HG03103 (cell line): ENCODE data around the gene AQP1.

Source experiments
- ATAC-seq: cut with Tn5 transposase; IDR thresholded peaks from one replicate; pipeline ENCODE4 v1.9.1; 2021; ENCODE audit warnings: low read depth; ENCODE audit not compliant: unreplicated experiment

The AQP1 gene

GRCh38 chr7:30905078-30906012 is 6.3 kb upstream of the AQP1 start:
- no peak for ATAC-seq

GRCh38 chr7:30906014-30906413 is 5.6 kb upstream of the AQP1 start:
- ATAC-seq: no peak

DNA sequence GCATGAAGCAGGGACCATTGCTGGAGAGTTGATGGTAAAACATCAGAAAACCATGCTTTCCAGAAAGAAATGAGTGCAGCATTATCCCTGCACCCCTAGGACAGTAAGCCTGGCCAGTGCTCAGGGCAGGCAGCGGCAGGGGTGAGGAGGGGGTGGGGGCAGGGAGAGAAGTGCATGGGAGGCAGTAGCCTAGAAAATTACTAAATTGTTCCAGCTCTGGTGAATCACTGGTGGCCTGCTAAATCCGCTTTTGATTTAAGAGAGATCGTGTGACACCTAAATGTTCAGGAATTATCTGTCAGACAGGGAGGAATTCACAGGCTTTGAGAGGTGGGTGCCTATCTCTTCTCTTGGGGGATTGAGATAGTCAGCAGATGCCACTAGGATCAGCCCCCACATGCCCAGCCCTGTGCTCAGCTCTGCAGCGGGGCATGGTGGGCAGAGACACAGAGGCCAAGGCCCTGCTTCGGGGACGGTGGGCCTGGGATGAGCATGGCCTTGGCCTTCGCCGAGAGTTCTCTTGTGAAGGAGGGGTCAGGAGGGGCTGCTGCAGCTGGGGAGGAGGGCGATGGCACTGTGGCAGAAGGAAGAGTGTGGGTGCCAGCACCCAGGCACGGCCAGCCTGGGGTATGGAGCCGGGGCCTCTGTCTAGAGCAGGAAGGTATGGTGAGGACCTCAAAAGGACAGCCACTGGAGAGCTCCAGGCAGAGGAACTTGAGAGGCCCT is 5.0 kb upstream of the AQP1 start:
- ATAC-seq: no peak

DNA sequence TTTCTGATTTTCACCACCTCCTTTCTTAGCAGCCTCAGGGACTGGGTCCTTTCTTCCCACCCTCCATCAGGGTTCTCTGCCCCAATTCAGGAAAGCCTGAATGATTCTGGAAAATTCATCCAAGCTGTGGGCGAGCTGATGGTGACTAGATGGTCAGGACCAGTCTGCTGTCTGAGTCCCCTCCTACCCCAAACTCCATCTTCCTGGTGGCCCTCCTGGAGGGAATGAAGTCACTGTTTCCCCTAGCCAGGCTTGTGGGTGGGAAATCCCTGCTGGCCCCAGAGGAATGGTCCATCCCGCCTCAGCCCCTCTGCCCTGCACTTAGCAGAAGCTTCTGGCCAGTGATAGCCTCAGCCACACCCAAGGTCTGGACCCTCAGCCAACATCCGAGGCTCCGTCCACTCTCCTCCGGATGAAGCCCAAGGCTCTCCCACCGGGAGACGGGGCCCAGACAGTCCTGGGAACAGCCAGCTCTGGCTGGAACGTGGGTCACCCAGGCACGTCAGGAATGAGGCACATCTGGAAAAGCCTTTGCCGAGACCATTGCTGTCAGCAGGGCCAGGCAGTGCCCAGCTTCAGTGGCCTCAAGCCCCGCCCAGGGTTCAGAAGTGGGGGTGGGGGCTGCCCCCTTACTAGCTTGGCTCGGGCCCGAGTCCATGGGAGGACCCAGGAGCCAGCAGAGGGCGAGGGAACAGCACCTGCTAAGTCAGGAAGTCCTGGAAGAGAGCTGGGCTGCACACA is 4.0 kb upstream of the AQP1 start:
- no peak for ATAC-seq

GRCh38 chr7:30908681-30909080 is 3.0 kb upstream of the AQP1 start:
- ATAC-seq: no peak

GRCh38 chr7:30909431-30909830 is 2.2 kb upstream of the AQP1 start:
- no peak for ATAC-seq

DNA sequence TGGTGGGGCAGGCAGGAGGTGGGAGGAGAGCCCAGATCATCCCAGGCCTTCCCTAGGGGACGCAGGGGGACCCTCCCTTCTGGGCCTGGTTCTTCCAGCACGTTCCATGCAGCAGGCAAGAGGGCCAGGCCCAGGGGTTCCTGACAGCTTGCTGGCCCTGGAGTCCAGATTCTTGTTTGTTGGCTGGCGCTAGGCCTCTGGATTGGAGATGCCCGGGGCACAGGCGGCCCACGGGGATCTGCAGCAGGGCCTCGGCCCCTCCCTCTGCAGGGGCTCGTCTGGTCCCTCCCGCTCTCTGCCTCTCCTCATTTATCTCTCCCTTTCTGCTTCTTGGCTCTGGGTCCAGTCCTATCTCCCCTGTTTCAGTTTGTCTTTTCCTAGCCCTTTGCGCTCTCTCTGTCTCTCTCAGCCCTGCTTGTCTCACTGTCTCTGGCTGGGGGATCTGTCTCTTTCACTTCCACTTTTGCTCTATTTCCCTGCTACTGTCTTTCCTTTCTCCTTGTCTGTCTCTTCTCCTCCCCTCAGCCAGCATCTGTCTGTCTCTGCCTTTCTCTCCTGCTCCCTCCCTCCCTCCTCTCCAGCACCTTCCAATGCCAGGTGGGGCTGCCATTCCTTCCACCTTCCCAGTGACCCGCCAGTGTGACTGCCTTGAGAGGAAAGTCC is 1.1 kb upstream of the AQP1 start:
- ATAC-seq: no peak

GRCh38 chr7:30911133-30911532 is 520 bp upstream of the AQP1 start:
- ATAC-seq: no peak

DNA sequence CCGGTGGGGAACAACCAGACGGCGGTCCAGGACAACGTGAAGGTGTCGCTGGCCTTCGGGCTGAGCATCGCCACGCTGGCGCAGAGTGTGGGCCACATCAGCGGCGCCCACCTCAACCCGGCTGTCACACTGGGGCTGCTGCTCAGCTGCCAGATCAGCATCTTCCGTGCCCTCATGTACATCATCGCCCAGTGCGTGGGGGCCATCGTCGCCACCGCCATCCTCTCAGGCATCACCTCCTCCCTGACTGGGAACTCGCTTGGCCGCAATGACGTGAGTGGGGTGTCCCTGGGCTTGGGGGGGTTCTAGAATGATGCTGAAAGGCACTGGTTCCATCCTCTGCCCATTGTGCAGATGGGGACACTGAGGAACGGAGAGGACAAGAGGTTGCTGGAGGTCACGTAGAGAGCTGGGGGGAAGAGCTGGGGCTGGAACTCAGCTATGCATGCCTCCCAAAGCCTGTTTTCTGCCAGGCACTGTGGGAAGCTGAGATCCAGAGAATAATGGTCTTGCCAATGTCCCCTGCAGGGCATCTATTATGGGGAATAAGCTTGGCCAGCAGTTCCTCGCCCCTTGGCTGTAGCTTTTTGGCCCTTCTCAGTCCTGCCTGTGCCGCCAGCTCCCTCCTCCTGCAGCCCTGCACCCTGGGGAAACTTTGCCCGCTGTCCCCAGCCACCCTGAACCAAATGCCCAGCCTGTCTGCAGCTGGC is 523 bp downstream of the AQP1 start:
- ATAC-seq: no peak

DNA sequence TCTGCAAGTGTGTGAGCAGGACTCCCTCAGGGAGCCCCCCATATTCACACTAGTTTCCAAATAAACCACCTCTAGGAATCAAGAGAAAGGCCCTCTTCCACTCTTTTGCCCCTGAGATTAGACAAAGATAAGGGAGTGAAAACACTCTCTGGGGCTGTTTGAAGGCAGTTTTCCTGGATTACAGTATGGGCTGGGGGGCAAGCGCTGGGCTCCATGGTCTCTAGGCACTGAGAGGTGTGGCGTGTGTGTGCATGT is 1.0 kb downstream of the AQP1 start:
- no peak for ATAC-seq

- no peak for ATAC-seq
Measured at GRCh38 chr7:30912986-30913811, 1.5 kb downstream of the AQP1 start.

- ATAC-seq: no peak
Measured at GRCh38 chr7:30913821-30914515, 2.3 kb downstream of the AQP1 start.

DNA sequence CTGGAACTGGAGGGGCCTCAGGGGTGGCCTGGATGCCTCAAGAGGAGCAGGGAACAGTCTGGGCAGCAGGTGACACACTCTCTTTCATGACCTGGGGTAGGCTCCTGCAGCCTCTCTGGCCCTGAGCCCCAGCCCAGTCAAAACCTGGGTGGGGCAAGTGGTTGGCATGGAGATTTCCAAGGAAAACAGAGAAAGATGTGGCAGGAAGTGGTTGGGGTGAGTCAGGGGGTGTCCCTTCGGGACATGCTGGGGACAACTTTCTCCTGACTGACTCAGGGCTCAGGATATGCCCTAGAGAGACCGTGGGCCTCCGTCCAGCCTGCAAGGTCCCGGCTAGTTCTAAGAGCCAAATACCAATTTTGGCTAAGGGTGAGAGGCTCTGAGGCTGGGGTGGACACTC is 2.9 kb downstream of the AQP1 start:
- ATAC-seq: no peak

- ATAC-seq: no peak
Measured at GRCh38 chr7:30915005-30915601, 3.5 kb downstream of the AQP1 start.

- no peak for ATAC-seq
Measured at GRCh38 chr7:30915751-30916150, 4.1 kb downstream of the AQP1 start.

GRCh38 chr7:30916255-30916654 is 4.6 kb downstream of the AQP1 start:
- no peak for ATAC-seq

- no peak for ATAC-seq
Measured at GRCh38 chr7:30916767-30917166, 5.1 kb downstream of the AQP1 start.

DNA sequence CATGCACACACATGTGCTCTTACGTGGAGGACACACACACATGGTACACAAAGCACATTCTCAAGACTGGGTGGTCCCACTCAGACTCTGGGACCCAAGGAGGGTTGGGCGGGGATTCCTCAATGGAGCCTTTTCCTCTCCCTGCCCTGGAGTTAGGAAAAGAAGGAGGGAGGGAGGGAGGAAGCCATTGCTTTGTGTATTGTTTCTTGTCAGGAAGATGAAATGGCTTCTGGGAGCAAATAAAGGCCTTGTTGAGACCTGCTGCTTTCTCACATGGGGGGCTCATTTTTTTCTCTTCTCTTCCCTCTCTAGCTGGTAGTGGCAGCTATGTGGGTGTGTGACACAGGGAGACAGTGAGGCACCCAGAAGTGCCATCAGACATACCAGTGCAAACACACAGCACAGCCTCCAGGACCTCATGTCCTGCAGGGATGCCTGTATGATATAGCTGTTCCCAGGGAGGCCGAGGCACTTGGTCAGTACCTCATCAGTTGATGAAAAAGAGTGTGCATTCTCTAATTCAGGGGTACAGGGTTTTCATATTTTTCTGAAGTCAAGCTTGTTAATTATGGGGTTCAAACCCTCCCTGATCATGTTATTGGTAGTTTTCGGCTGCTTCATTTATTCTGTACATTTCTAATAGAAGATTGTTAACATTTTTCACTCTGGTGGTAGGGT is 5.7 kb downstream of the AQP1 start:
- ATAC-seq: no peak
